GM21723 (cell line): ENCODE results near the gene SHISA5.

Experiments
- ATAC-seq: cut with Tn5 transposase; IDR thresholded peaks from one replicate; pipeline ENCODE4 v1.9.1; 2021; ENCODE audit warnings: mild to moderate bottlenecking, moderate library complexity; ENCODE audit not compliant: unreplicated experiment

SHISA5 gene

DNA sequence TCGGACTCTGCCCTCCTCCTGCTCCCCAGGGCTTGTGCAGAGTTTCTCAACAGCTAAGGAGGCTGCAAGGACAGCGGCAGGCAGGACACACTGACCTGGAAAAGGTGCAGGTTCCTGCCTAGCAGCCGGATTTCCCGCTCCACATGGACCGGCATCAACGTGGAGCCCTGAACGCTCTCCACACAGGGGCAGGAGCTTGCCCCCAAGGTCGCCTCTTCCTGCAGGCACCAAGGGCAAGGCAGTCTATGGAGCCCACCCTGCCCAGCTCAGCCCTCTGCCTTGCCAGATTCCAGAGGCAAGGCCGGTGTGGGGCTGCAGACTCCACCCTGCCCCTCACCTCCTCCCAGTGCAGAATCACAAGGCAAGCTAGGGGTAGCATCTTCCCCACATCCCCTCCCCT lies 84.8 kb downstream of the SHISA5 start:
- no peak for ATAC-seq

GRCh38 chr3:48418651-48419050 lies 85.3 kb downstream of the SHISA5 start:
- ATAC-seq: no peak

DNA sequence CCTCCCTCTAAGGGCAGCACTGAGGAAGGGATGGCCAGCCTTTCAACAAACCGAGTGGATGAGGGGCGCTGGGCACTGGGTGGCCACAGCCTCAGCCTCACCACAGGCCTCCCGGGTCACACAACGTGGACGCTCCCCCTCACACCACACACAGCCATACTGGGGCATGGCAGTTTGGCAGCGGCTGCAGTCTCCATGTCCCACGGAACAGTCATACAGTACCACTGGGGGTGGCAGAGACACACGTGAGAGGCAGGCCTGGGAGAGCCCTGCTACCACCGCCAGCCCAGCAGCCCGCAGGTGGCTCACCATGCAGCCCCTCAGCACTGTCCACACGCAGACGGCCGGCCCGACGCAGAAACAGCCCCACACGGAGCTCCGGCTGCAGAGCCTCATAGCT lies 85.8 kb downstream of the SHISA5 start:
- no peak for ATAC-seq
